Cortex of kidney (tissue), 1 donor: ENCODE data around the gene MMP17.

Experiments used
- DNase-seq: peaks from one replicate; lab custom pipeline; 2025; lab: John Stamatoyannopoulos, UW

Gene MMP17

GRCh38 chr12:131830914-131831571, 2.9 kb downstream of the MMP17 start:
- DNase-seq: no peak

GRCh38 chr12:131831635-131832041, 3.4 kb downstream of the MMP17 start:
- DNase-seq: no peak

GRCh38 chr12:131832321-131833231, 4.4 kb downstream of the MMP17 start:
- no peak for DNase-seq

- DNase-seq: no peak
Measured at GRCh38 chr12:131833288-131833895, 5.2 kb downstream of the MMP17 start.

DNA sequence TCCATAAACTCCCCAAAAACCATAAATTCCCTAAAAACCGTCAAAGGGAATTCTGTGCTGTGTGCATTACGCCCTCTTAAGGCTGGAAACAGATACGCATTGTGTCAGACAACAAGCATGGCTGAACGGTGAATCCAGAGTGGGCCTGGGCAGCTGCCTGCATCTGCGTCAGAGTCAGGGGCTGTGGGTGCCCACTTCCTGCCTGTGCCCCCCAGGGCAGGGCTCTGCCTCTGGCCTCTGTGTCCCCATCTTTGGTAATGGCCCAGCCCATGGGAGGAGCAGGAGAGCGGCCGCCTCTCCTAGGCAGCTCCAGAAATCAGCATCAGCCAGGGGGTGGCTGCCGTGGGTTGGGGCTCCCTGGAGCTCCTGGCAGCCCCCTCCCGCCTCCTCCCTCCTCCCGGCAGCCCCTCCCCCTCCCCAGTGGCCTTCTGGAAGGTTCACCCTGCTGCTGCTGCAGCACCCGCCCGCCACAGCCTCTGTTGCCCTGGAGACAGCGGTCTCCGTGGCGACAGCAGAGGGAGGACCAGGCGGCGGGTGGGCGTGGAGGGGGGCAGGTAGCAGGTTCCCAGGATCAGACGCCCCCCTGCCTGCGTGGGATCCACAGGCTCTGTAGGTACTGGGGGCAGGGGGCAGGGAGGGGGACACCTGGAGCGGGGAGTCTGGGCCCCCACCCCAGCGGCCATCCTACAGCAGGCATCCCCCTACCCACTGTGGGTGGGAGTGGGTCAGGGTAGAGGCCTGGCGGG, 5.9 kb downstream of the MMP17 start:
- DNase-seq: no peak

GRCh38 chr12:131834798-131835615, 6.8 kb downstream of the MMP17 start:
- no peak for DNase-seq

- no peak for DNase-seq
Measured at GRCh38 chr12:131835616-131836171, 7.5 kb downstream of the MMP17 start.

- DNase-seq: no peak
Measured at GRCh38 chr12:131836193-131836592, 8.0 kb downstream of the MMP17 start.

GRCh38 chr12:131836714-131837397, 8.7 kb downstream of the MMP17 start:
- DNase-seq: no peak

GRCh38 chr12:131840643-131841416, 12.6 kb downstream of the MMP17 start:
- no peak for DNase-seq

GRCh38 chr12:131841547-131841946, 13.4 kb downstream of the MMP17 start:
- DNase-seq: no peak

DNA sequence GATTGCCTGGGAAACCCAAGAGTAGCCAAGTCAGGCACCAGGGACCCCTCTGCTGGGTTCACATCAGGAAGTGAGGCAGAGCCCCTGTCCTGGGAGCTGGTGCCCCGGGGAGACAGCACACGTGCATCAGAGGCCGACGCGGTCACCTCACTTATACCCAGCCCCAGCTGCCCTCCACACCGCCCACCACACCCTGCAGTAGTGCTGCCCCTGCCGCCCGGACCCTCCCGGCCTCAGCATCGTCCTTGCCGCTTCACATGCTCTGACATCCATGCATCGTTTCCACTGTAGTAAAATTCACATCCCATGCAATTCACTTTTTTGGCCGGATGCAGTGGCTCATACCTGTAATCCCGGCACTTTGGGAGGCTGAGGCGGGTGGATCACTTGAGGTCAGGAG, 14.0 kb downstream of the MMP17 start:
- no peak for DNase-seq

DNA sequence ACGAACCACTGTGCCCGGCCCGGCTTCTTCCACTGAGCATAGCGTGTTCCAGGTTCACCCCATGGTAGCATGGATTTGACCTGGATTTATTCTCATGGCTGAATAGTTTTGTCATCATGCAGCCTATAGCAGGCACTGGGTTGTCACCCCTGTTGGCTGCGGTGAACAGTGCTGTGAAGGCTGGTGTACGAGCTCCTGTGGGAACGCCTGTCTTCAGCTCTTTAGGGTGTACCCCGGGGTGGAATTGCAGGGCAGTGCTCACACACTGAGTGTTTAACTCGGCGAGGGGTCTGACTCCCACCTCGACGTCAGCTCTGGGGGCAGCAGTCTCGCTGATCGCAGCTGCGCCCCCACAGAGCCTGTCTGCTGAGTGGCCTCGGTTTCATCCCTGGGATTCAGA, 15.3 kb downstream of the MMP17 start:
- DNase-seq: no peak

- no peak for DNase-seq
Measured at GRCh38 chr12:131844140-131844539, 15.9 kb downstream of the MMP17 start.

DNA sequence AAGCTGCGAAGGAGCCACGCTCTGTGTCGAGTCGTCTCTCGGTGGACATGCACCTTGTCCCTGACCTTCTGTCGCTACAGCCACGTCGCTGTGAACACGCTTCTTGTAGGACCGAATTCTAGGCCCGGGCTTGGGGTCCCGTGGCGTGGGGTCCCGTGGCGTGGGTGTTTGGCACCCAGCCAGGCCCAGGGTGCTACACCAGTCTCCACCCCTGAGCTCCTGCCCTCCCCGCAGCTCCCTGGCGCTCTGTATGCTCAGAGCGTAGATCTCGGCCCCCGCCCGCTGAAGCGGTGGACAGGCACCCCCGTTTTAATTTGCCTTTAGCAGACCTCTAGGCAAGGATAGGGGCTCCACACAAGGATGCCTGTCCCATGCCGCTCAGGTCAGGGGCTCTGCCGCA, 16.5 kb downstream of the MMP17 start:
- DNase-seq: no peak

DNA sequence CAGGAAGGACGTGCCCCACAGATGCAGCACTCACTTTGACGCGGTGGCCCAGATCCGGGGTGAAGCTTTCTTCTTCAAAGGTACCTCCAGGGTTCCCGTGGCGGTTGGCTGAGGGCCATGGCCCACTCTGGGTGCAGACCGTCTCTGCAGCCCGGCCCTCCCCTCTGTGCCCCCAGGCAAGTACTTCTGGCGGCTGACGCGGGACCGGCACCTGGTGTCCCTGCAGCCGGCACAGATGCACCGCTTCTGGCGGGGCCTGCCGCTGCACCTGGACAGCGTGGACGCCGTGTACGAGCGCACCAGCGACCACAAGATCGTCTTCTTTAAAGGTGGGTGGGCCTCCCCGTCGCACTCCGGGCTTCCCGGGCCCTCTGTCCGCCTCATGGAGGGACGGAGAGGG, 16.9 kb downstream of the MMP17 start:
- DNase-seq: no peak

- DNase-seq: no peak
Measured at GRCh38 chr12:131847456-131847855, 19.3 kb downstream of the MMP17 start.

DNA sequence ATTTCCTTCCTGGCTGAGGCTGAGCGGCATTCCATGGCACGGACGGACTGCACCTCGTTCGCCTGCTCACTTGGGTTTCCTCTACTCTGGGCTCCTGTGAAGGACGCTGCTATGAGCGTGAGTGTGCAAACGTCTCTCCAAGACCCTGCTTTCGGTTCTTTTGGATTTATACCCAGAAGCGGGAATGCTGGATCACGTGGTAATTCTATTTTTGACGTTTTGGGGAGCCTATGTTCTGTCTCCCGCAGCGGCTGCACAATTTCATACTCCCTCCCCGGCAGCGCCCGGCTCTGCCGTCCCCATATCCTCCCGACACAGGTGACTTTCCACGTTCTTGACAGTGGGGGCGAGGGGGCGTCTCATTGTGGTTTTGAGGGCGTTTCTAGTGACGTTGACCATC, 20.6 kb downstream of the MMP17 start:
- DNase-seq: no peak

DNA sequence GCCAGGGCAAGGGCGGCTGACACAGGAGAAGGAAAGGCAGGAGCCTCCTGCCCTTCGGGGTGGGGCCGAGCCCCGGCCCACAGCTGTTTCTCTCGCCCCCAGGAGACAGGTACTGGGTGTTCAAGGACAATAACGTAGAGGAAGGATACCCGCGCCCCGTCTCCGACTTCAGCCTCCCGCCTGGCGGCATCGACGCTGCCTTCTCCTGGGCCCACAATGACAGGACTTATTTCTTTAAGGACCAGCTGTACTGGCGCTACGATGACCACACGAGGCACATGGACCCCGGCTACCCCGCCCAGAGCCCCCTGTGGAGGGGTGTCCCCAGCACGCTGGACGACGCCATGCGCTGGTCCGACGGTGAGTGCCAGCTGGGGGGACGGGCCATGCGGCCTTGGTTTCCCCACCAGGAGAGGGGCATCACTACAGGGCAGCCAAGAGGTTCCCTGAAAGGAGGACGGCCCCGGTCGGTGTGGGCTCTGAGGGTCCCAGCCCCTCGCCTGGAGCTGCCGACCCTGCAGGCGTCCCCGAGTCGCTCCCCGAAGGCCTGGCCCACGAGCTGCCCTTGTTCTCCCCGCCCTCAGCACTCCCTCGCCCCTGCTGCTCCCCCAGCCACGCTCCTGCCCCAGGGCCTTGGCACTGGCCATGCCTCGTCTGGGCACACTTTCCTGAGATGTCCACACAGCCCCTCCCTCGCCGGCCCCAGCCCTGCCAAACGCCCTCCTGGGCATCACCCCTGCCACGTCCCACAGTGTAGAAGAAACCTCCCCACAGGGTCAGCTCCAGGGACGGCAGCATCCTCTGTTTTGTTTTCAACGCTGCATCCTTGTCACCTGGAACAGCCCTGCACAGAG, 21.7 kb downstream of the MMP17 start:
- no peak for DNase-seq
